Caco-2 (cell line): ENCODE data around the gene TPSD1. TPM values are rescaled to one million over a fixed set of nuclear protein-coding genes. Genes with fewer than 3 reads are reported as not detected.
"Not testable (repeated sequence)": the region's sequence is repeated elsewhere in the genome, so short reads cannot be mapped to it uniquely, and the experiment has no call there.

Experiments
- BruUV-seq: library from RNA; stranded (reverse); fragments of 400-500 nt; replicated peaks from 2 replicates; lab custom pipeline; 2021; lab: Mats Ljungman, UMichigan
- CTCF ChIA-PET: fragments of 300-600 bp; sonication (Branson Sonifier 250); formaldehyde crosslinking; loops from one replicate; lab custom pipeline; 2022; ENCODE audit warnings: antibody characterized with exemption; lab: Charles Lee
- POLR2A ChIA-PET: fragments of 300-600 bp; sonication (Branson Sonifier 250); formaldehyde crosslinking; loops from one replicate; lab custom pipeline; 2022; ENCODE audit warnings: antibody characterized with exemption; lab: Charles Lee
- DNase-seq, 2 experiments: peaks; one replicate each; pipeline versions ENCODE4 v3.0.0 to v3.0.0-alpha.2; 2020 to 2022
- H3K27me3 ChIP-seq: replicated peaks from 2 replicates; pipeline ENCODE4 v1.6.0; 2011; ENCODE audit warnings: low read length; ENCODE audit not compliant: control insufficient read depth, insufficient read depth
- H3K36me3 ChIP-seq: 2 replicates; pipeline ENCODE4 v1.5.1; 2011; ENCODE audit warnings: low read length; ENCODE audit not compliant: control insufficient read depth, insufficient read depth
- H3K4me1 ChIP-seq: fragments of 250-450 bp; sonication (Bioruptor Pico); 2 replicates; pipeline ENCODE4 v1.5.1; 2020; ENCODE audit warnings: mild to moderate bottlenecking
- H3K4me3 ChIP-seq: 2 replicates; pipeline ENCODE4 v1.5.1; 2011; ENCODE audit warnings: low read depth, mild to moderate bottlenecking, control low read depth, low read length
- H3K9me3 ChIP-seq: fragments of 250-450 bp; sonication (Bioruptor Pico); 2 replicates; pipeline ENCODE4 v1.5.1; 2020; ENCODE audit warnings: mild to moderate bottlenecking, moderate library complexity
- H3K27ac Mint-ChIP-seq: one replicate; pipeline ENCODE4 v1.8.0; 2022; ENCODE audit warnings: mixed read lengths; ENCODE audit not compliant: unreplicated experiment
- H3K27me3 Mint-ChIP-seq: one replicate; pipeline ENCODE4 v1.8.0; 2022; ENCODE audit warnings: mixed read lengths; ENCODE audit not compliant: insufficient read depth, unreplicated experiment
- H3K36me3 Mint-ChIP-seq: one replicate; pipeline ENCODE4 v1.8.0; 2022; ENCODE audit warnings: mild to moderate bottlenecking, mixed read lengths; ENCODE audit not compliant: insufficient read depth, unreplicated experiment
- H3K4me1 Mint-ChIP-seq: one replicate; pipeline ENCODE4 v1.8.0; 2022; ENCODE audit warnings: low read depth, mixed read lengths; ENCODE audit not compliant: unreplicated experiment
- H3K4me3 Mint-ChIP-seq: one replicate; pipeline ENCODE4 v1.8.0; 2022; ENCODE audit warnings: mild to moderate bottlenecking, moderate library complexity, mixed read lengths; ENCODE audit not compliant: unreplicated experiment
- H3K9me3 Mint-ChIP-seq: one replicate; pipeline ENCODE4 v1.8.0; 2022; ENCODE audit warnings: mixed read lengths; ENCODE audit not compliant: unreplicated experiment
- intact Hi-C: fragments of 100-400 bp; cut with micrococcal nuclease; formaldehyde crosslinking; loops from one replicate; pipeline ENCODE4 v1.10.0; 2022; ENCODE audit not compliant: unreplicated experiment
- total RNA-seq: library from RNA; stranded (reverse); gene quantifications from 2 replicates; pipeline ENCODE4 v1.2.3, GENCODE V29; 2022

The TPSD1 gene
- total RNA-seq, 1 experiment from 2014 or later: not detected

DNA sequence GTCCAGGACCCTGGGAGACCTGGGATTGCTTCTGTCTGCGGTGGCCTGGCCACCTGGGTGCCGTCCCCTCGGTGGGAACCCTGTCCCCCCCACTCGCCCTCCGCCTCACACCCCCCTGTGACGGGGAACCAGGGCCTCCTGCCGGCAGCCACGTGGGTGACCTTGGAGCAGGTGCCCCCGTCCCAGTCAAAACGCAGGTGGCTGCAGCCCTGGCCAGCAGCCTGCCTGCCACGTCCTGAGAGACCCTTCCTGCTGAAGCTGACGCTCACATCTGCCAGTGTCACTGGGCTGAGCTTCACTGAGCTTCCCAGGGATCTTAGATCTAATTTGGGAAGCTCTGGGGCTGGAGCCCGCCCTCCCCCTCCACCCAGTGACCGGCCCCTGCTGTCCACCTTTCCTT lies 29.2 kb upstream of the TPSD1 start:
- H3K27me3 Mint-ChIP-seq, DNase-seq, intact Hi-C loops, H3K4me1 Mint-ChIP-seq, H3K36me3 ChIP-seq, BruUV-seq, H3K9me3 Mint-ChIP-seq, H3K27me3 ChIP-seq, H3K4me3 ChIP-seq, H3K27ac Mint-ChIP-seq, H3K36me3 Mint-ChIP-seq, H3K4me1 ChIP-seq, POLR2A ChIA-PET, CTCF ChIA-PET, H3K4me3 Mint-ChIP-seq, H3K9me3 ChIP-seq: not testable (repeated sequence)

DNA sequence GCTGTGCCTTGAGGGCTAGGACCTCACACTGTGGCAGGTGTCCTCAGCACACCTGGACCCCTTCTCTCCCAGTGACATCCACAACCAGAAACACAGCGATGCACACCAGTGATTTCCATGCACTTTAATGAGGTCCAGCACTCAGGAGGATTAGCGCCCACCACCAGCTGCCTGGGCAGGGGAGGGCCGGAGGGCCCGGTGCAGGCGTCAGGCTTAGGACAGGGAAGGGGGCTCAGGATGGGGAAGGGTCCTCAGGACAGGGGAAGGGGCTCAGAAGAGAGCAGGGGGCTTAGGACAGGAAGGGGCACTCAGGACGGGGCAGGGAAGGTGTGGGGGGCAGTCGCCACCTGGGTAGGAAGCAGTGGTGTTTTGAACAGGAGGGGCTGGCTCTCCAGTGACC lies 27.6 kb upstream of the TPSD1 start:
- BruUV-seq, intact Hi-C loops, H3K27me3 ChIP-seq, H3K36me3 Mint-ChIP-seq, H3K27me3 Mint-ChIP-seq, H3K9me3 ChIP-seq, CTCF ChIA-PET, POLR2A ChIA-PET, H3K4me1 Mint-ChIP-seq, DNase-seq, H3K4me3 Mint-ChIP-seq, H3K4me1 ChIP-seq, H3K27ac Mint-ChIP-seq, H3K9me3 Mint-ChIP-seq, H3K4me3 ChIP-seq, H3K36me3 ChIP-seq: not testable (repeated sequence)

DNA sequence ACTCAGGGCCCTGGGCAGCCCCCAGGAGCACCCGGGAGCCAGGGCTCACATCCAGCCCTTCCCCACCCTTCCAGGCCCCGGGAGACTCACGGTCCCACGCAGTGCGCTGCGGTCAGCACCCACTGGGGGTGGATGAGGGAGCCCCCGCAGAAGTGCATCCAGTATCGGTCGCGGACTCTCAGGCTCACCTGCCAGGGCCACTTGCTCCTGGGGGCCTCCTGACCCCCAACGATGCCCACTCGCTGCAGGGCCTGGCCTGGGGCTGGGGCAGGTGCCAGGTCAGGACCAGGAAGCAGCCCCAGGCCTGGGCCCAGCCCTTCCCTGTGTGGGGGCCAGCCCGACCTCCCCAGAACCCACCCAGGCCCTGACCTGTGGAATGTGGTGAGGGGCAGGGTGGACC lies 26.4 kb upstream of the TPSD1 start:
- H3K9me3 Mint-ChIP-seq, H3K36me3 ChIP-seq, H3K27me3 ChIP-seq, H3K27me3 Mint-ChIP-seq, H3K4me1 ChIP-seq, H3K4me1 Mint-ChIP-seq, H3K4me3 Mint-ChIP-seq, H3K27ac Mint-ChIP-seq, DNase-seq, H3K36me3 Mint-ChIP-seq, POLR2A ChIA-PET, H3K4me3 ChIP-seq, intact Hi-C loops, BruUV-seq, CTCF ChIA-PET, H3K9me3 ChIP-seq: not testable (repeated sequence)

DNA sequence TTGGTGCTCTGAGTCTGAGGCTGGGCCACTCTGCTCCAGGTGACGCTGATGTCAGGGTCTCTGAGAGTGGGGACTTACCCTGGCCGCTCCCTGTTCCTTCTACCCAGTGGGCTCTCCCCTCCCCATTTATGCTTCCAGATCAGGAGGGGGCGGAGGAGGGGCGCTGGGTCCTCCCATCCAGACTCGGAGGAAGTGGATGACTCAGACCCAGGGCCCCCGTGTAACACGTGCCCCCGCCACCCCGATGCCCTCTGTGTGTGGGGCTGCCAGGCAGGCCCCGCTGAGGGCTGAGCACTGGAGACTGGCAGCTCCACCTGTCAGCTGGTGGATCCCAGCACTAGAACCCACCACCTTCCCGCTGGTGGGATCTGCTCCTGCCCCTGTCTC lies 25.8 kb upstream of the TPSD1 start, which contains the start of gene TPSB2:
TPSB2 (minus strand) TSS at position 101 of the 387 bp plus-strand sequence. CDS start 233 bp downstream, outside the sequence.
- H3K4me3 Mint-ChIP-seq, H3K9me3 ChIP-seq, POLR2A ChIA-PET, CTCF ChIA-PET, H3K36me3 ChIP-seq, BruUV-seq, H3K4me3 ChIP-seq, DNase-seq, H3K36me3 Mint-ChIP-seq, H3K4me1 ChIP-seq, H3K27me3 ChIP-seq, H3K27me3 Mint-ChIP-seq, intact Hi-C loops, H3K4me1 Mint-ChIP-seq, H3K27ac Mint-ChIP-seq, H3K9me3 Mint-ChIP-seq: not testable (repeated sequence)

DNA sequence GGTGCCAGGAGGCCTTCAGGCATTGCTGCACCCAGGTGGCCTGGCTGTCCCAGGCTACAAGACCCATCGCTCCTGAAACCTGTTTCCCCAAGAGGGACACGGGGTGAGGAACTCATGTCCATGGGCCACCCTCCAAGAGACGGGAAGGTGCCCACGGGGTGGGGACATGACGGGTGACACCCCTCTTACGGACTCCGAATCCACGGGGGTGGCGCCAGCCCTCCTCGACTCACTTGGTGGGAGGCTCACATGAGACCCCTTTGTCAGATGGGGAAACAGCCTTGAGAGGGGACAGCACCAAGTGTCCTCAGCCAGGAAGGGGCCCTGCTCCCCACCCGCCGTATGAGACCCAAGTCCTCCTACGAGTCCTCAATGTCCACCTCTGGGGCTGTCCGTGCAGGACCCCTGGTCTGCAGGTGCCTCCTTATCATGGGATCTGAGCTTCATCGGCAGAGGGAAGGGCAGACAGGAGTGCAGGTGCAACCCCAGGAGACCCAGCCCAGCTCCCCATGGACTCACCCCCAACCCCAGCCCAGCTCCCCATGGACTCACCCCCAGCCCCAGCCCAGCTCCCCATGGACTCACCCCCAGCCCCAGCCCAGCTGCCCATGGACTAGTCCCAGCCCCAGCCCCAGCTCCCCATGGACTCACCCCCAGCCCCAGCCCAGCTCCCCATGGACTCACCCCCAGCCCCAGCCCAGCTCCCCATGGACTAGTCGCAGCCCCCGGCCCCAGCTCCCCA lies 25.2 kb upstream of the TPSD1 start:
- H3K27me3 Mint-ChIP-seq, H3K4me1 ChIP-seq, BruUV-seq, H3K27ac Mint-ChIP-seq, DNase-seq, H3K9me3 Mint-ChIP-seq, H3K27me3 ChIP-seq, H3K4me3 ChIP-seq, H3K9me3 ChIP-seq, H3K4me3 Mint-ChIP-seq, POLR2A ChIA-PET, H3K36me3 ChIP-seq, H3K4me1 Mint-ChIP-seq, intact Hi-C loops, H3K36me3 Mint-ChIP-seq: not testable (repeated sequence)
- CTCF ChIA-PET: interaction anchor here (0.6 kb wide), 1 partner anchor 149 kb away, joined by 4 read pairs; no protein-coding TSS in a partner anchor

DNA sequence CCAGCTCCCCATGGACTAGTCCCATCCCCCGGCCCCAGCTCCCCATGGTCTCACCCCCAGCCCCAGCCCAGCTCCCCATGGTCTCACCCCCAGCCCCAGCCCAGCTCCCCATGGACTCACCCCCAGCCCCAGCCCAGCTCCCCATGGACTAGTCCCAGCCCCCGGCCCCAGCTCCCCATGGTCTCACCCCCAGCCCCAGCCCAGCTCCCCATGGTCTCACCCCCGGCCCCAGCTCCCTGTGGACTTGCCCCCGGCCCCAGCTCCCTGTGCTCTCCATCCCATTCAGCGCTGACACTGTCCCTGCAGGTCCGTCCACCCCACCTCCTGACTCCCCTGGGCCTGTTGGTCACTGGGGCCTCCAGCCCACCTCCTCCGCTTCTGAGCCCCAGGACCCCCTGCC lies 24.6 kb upstream of the TPSD1 start:
- DNase-seq, H3K4me3 ChIP-seq, H3K27me3 ChIP-seq, H3K27ac Mint-ChIP-seq, H3K9me3 Mint-ChIP-seq, H3K36me3 Mint-ChIP-seq, H3K27me3 Mint-ChIP-seq, H3K9me3 ChIP-seq, H3K4me3 Mint-ChIP-seq, H3K4me1 Mint-ChIP-seq, H3K36me3 ChIP-seq, POLR2A ChIA-PET, intact Hi-C loops, BruUV-seq, H3K4me1 ChIP-seq: not testable (repeated sequence)
- CTCF ChIA-PET: interaction anchor here (0.6 kb wide), 1 partner anchor 149 kb away, joined by 4 read pairs; no protein-coding TSS in a partner anchor

DNA sequence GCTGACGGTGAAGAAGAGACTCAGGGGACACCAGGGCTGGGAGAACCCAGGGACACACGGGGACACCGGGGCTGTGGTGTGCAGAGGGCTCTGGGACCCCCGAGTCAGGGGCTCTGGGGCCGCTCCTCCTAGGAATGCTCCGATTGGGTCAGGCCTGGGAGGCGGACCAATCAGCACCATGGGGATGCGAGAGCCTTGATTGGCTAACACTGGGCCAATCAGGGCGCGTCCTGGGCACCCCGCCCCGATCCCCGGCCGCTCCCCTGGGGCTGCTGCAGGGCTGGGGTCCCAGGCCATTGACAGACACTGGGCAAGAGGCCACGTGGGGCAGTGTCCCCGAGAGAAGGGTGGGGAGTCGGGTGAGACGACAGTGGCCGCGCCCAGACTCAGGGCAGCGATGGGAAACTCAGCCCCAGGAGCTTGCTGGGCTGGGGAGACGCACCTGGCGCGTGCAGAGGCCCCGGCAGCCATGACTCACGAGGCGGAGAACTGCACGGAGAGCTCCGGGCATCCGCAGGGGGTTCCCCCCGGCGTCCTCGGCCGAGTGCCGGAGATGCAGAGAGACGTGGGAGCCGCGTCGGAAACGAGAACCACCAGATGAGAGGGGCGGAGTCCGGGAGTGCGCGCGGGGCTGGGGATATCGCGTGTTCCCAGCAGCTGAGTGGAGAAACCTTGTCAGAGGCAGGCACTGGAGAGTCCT lies 23.7 kb upstream of the TPSD1 start:
- H3K9me3 Mint-ChIP-seq, H3K36me3 ChIP-seq, intact Hi-C loops, BruUV-seq, H3K4me1 Mint-ChIP-seq, H3K27ac Mint-ChIP-seq, H3K4me3 Mint-ChIP-seq, H3K27me3 ChIP-seq, DNase-seq, CTCF ChIA-PET, POLR2A ChIA-PET, H3K4me3 ChIP-seq, H3K27me3 Mint-ChIP-seq, H3K4me1 ChIP-seq, H3K9me3 ChIP-seq, H3K36me3 Mint-ChIP-seq: not testable (repeated sequence)
